Left cardiac atrium (tissue), 4 donors: Measurements from ENCODE around the gene NDUFB6. TPM values are rescaled to one million over a fixed set of nuclear protein-coding genes. Genes with fewer than 3 reads are reported as not detected.
"Not testable (repeated sequence)": the region's sequence is repeated elsewhere in the genome, so short reads cannot be mapped to it uniquely, and the experiment has no call there.

Source experiments
- ATAC-seq, 2 donors: fragments of 200-7000 bp; cut with Tn5 transposase; one replicate each; pipeline ENCODE4 v1.9.1; 2020; ENCODE audit warnings: mild to moderate bottlenecking in 2 of 2, moderate library complexity in 2 of 2
- DNase-seq: peaks from one replicate; pipeline ENCODE4 v3.0.0-alpha.2; 2020
- intact Hi-C, 2 donors: fragments of 100-400 bp; cut with DNase I; formaldehyde crosslinking; loops; one replicate each; pipeline versions ENCODE4 v1.14.1 to v1.15.1; 2022 to 2023
- total RNA-seq, 2 donors: library from RNA; stranded (reverse); fragmentation: NEBNext Ultra II Directional; extraction: Animal tissue kit (Norgen Biotek cat#: 25700); gene quantifications; one replicate each; pipeline ENCODE4 v1.2.1, GENCODE V29; 2021
- donor health status: DM: no; HTN: yes; CAD: no.
- donor health status: DM: no; HTN: yes; CAD: no; lungs with severe emphysema.
- donor health status: DM: yes; HTN: yes; CAD: no.
- donor health status: Dilated cardiomyopathy.

NDUFB6 gene
- total RNA-seq, 2 donors from 2014 or later, result 113 to 127 TPM

DNA sequence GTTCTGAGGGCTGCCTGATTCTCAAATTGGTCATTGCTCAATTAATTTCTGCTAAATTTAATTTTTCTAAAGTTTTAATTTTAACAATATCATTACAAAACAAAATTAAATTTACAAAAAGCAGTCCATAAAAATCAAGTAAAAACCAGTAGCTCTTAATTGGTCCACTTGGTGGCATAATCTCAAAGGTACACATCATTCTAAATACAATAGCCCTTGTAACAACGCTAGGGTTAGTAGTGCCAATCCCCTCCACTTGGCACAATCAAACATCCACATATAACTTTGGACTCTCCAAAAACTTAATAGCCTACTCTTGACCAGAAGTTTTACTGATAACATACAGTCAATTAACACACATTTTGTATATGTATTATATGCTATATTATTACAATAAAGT, 1.9 kb upstream of the NDUFB6 start:
- intact Hi-C loops, result no loop called here
- DNase-seq (no peak), ATAC-seq (no peak)

DNA sequence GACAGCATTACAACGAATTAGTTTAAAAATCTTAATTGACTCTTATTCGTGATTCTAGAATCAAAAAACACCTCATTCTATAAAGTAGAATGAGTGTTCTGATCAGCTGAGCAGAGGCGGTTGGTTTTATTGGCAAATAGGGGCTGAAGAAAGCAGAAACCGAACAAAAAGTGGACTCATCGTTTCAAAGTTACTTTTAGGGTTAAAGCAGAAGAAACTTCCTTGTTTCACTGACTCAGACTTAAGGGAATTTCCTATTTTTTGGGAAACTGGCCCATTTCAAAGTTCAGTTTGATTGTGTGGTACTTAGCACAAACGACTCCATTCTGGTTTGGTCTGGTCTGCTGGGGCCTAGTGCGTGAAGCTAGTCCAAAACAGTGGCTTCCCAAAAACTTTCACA, 862 bp upstream of the NDUFB6 start:
- intact Hi-C loops, result loop anchor here in 1 of 2 donors (2.0 kb wide), 1 partner anchor 23 kb away; no protein-coding TSS in a partner anchor
- DNase-seq, result no peak
- no peak for ATAC-seq

DNA sequence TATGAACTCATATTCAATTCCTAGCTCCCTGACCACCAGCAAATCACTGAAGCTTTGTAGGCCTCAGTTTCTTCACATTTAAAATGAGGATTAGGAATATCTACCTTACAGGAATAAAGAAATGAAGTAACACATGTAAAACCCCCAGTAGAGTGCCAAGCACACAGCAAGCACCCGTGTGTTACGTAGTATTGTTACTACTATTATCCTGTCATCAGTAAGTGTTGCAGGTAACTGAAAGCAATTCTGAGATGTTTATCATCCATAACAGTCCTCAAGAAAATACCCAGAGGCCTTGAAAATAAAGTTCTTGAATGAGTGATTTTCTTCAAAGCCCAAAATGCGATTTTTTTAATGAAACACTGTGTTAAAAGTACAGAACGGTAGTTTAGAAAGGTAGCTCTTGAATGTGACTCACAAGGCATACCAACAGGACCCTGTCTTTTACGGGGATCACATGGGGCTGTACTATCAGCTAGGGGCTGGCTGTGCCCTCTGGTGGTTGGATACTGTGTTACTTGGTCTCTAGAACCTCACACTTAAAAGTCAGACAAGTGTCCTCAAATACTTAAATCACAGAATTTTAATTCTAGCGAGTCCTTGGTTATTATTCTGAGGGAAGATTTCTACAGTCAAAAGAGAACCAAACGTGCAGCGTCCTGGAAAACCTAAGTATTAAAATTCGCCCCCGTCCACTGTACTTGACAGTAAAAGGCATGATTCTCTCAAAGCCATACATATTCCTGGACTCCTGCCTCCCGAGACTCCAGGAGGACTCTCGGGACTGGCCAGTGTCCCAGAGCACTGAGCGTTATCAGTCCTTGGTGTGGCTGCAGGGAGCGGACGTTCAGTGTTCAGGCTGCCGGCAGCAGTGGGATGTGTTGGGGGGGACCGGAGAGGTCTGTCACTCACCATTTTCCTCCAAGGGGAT, 725 bp downstream of the NDUFB6 start:
- intact Hi-C loops, result loop anchor here in 1 of 2 donors (2.0 kb wide), 1 partner anchor 21 kb away; no protein-coding TSS in a partner anchor
- ATAC-seq, result peak; percentile 81 to 91

DNA sequence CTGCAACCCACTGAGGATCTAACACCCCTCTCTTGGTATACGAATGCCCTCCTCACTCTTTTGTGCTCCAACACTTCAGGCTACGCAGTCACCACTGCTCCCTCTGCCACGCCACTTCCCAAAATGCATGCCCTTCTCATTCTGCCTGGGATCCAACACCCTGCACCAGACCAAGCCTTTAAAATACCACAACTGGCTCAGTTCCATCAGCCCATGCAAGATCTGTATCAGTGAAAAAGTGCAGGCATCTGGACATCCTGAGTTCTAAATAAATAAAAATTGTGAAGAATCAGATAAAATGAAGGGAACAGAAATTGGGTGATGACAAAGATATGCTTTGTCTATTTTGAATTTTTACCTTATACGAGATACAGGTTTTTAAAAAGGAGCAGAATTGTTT, 2.7 kb downstream of the NDUFB6 start:
- ATAC-seq, result no peak
- DNase-seq, result no peak
- intact Hi-C loops, result no loop called here

More for the DNA sequence above, 725 bp downstream of the NDUFB6 start:
- DNase-seq, result peak; percentile 56

DNA sequence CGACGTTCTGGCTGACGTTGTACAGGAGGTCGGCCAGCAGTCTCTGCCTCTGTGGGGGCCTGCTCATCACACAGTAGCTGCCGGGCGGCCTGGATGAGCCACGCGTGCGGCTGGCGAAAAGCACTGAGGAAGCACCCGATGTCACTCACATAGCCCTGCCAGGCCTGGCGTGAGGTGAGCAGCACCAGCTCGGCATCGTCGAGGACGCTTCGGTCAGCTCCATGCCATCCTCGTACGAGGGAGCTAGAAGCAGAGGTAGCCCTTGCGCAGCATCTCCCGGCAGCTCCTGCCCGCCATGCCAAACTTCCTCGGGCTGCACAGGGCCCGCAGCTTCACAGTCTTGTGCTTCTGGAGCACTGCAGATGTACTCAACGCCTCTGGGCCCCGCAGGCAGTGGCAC, 6.2 kb downstream of the NDUFB6 start:
- intact Hi-C loops, result no loop called here
- no peak for ATAC-seq
- DNase-seq, result no peak

DNA sequence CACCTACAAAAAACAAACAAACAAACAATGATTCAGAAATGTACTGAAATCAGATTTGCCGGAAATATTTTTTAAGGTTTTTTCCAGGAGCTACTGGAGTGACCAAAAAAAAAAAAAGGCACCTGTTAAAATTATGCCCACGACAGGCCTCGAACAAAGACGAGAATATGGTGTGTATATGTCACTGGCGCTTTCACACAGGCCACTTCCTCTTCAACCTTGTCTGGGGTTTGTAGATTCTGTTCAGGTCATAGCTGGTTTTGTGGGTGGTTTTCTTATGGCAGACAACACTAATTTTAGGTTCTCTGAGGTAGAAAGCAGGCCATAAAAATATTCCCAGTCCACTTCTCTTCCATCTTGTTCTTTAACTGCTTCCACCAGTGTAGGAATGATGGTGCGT, 7.0 kb downstream of the NDUFB6 start:
- intact Hi-C loops, result no loop called here
- ATAC-seq (no peak), DNase-seq (no peak)

DNA sequence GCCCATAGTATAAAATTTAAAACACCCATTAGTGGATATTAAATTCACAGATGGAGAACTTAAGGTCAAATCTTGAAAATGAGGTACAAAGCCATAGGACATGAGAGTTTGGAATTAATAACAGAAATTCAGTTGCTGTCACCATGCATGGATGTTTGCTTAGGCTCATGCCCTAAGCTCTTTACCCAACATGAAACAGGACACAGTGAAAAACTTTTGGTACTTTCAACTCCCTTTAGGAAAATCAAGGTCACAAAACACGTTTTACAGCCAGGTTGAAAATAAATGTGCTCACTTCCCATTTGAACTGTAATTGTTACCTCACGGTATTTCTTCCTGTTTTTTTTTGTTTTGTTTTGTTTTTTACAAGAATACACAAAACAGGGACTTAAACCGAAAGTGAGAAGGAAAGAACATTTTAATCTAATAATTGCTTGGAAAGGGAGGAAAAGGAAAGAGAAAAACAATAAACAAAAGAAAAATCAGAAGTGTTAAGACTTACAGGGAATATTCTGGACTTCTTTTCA, 14.5 kb downstream of the NDUFB6 start:
- ATAC-seq (no peak), DNase-seq (no peak)
- intact Hi-C loops, result no loop called here

DNA sequence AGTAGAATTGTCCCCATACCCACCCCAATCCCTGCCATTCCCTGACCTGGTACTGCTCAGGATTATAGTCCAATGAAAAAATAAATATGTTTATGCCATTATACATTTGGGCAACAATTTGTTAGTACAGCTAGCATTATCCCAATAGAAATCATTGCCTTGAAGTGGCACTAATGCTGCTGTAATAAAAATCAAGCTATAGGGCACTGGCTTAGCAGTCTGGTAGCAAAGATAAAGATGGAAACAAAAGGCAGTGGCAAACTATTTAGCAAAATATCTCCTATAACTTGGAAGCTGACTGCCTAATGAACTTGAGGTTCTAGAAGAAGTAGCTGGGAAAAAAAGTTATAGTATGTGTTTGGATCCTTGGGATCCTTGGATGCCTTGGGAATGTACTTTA, 18.4 kb downstream of the NDUFB6 start:
- intact Hi-C loops, result no loop called here
- ATAC-seq, result no peak
- no peak for DNase-seq

DNA sequence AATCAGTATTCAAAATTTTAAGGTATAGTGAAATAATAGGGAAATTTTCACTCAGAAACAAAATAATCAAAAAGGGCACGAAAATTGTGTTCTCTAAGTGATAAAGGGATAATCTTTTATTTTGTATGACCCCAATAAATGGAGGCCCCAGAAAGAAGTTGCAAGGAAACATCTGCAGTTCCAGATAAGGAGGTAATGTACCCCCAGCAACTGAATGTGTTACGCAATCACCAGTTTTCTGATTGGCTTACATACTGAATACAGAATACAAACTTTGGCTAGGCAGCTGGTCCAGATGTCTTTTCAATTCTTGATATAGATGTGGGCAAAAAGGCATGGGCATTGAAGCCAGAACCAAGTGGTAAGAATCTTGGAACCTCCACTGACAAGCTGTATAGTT, 18.9 kb downstream of the NDUFB6 start:
- intact Hi-C loops, result no loop called here
- no peak for ATAC-seq

DNA sequence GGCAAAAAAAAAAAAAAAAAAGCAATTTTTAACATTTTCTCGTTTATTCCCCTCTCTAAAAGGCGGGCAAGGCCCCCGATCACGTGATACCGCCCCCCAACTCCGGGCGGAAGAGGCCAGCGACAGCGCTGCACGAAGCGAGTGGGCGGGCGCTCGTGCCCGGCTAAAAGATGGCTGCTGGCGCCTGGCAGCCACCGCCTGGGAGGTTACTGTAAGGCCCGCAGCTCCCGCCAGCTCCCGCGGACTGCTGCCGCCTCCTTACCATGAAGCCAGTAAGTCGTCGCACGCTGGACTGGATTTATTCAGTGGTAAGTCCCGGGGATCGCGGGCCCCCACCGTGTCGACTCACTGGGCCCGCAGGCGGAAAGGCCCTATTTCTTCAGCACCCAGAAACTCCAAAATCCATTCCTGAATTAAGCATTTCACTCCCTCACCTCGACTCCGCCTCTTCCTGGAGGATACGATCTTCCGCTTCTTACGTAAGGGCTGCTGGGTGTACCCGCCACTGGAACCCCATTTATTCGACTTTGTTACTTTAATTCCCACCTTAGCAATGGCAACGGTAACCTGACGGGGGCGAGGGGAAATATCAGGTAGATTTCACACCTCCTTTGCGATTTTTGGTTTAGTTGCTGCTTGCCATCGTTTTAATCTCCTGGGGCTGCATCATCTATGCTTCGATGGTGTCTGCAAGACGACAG, 20.6 kb downstream of the NDUFB6 start, which contains the start of the genes SMIM27 and TOPORS:
Gene SMIM27, plus strand, starts transcription at position 156 of the 701 bp plus-strand sequence. Its CDS starts 108 bp downstream, at position 264.
Gene TOPORS, minus strand, starts transcription at position 415 of the 701 bp plus-strand sequence. Its CDS starts 150 bp downstream, at position 265.
- ATAC-seq, result peak; percentile 92 to 96
- intact Hi-C loops, result no loop called here
- peak; percentile 94 for DNase-seq

More for the DNA sequence above, 18.9 kb downstream of the NDUFB6 start:
- DNase-seq, result no peak

DNA sequence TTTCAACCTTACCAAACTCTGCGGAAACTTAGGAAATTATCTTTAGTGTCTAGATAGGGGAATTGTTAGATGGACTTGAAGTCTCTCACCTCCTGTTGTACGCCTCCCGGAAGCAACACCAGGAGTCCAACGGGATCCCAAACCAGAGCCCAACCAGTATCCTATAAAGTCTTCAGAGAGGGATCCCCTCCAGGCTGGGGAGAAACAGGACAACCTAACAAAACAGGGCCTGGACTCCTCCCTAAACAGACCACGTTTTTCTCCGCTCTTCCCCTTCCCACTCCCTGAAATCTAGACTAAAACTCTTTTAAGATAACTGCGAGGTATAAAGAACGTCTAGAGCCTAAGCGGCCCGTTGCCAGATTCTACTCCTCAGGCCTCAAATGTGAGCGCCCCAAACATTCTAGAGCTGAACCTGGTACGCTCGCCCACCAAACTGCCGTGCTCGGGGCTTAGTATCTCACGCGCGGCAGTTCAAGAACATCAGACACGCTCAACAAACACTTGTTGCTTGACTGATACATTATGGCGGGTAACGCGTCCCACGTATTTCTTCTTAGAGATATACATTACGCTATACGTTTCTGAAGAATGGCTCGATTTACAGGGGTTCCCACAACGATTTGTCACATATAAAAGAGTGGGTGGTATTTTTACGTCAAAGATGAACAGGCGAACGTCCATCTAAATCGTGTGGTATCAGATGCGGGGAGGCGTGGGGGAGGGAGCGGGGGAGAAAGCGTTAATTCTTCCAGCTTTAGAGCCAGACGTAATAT, 21.5 kb downstream of the NDUFB6 start:
- intact Hi-C loops, result loop anchor here in 1 of 2 donors (2.0 kb wide), 1 partner anchor 21 kb away; the partner anchor contains the start of gene NDUFB6
- DNase-seq (peak; percentile 36), ATAC-seq (peak; percentile 20 to 40)

DNA sequence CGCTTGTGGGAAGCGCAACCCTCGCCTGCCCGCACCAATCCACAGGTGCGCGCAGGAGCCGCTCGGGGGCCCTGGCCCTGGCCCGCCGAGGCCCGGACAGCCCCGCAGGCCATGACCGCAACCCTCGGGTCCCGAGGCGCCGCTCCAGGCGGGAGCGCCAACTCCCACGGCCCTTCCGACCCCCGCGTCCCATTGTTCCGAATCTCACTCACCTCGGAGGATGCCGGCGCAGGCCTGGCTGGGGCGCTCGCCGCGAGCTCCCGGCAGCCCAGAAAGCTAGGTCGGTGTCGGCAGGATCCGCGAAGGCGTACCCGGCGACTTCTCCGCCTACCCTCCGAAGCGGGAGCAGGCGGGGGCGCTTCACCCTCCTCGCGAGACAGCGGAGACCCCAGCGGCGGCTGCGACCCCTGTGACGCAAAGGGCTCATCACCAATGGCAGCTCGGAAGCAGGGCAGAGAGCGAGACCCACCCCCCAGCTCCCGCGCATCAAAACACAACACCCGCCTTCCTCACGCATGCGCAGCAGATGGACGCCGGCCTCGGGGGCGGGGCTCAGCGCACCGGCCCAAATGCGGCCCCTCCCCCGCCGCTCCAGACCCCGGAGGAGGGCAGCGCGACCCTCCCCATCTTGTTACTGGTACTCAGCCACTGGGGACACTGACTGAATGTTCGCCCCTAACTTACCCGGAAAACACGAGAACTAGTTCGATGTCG, 22.2 kb downstream of the NDUFB6 start:
- ATAC-seq (peak; percentile 89), DNase-seq (peak; percentile 93)
- intact Hi-C loops, result loop anchor here in 1 of 2 donors (2.0 kb wide), 1 partner anchor 22 kb away; the partner anchor contains the start of gene NDUFB6

DNA sequence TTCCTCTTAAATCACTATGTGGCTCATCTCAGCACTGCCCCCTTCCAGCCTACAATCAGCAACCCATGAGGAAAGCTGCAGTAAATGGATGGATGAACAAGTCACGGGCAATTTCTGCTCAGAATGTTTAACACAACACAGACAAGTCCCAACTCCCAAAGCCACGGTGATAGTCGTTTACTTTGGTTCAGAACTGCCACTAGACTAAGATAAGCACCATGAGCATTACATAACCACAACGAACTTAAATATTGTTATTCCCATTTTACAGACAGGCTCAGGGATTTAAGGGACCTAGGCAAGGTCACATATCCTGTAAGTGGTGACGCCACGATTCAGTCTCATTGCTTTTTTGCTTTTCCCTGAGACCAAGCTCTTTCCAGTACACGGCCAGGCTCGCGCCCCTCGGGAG, 22.8 kb downstream of the NDUFB6 start:
- ATAC-seq, result no peak
- intact Hi-C loops, result loop anchor here in 1 of 2 donors (2.0 kb wide), 1 partner anchor 23 kb away; the partner anchor contains the start of gene NDUFB6

DNA sequence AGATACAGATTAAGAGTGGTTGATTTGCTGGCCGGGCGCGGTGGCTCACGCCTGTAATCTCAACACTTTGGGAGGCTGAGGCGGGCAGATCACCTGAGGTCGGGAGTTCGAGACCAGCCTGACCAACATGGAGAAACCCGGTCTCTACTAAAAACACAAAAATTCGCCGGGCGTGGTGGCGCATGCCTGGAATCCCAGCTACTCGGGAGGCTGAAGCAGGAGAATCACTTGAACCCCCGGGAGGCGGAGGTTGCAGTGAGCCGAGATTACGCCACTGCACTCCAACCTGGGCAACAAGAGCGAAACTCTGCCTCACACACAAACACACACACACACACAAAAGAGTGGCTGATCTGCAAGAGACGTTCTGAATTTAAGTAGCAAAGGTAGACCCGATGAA, 24.7 kb downstream of the NDUFB6 start:
- DNase-seq, ATAC-seq, intact Hi-C loops: not testable (repeated sequence)

More for the DNA sequence above, 22.8 kb downstream of the NDUFB6 start:
- no peak for DNase-seq

DNA sequence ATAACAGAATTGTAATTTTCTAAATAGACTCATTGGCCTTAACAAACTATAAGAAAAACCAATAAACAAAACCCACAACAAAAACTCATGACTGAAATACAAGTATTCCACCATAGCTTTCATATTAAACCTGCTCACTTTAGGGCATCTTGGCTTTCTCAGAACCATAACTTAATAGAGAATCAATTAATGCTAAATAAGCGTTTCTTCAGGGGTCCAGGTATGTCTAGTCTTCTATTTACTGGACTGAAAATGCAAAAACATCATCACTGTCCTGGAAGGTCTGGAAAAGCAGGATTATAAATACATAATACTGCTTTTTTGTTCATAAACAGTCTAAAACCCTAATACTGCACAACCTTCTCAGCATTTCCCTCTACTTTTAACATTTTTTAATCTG, 27.1 kb downstream of the NDUFB6 start:
- intact Hi-C loops, result no loop called here
- DNase-seq (no peak), ATAC-seq (no peak)

DNA sequence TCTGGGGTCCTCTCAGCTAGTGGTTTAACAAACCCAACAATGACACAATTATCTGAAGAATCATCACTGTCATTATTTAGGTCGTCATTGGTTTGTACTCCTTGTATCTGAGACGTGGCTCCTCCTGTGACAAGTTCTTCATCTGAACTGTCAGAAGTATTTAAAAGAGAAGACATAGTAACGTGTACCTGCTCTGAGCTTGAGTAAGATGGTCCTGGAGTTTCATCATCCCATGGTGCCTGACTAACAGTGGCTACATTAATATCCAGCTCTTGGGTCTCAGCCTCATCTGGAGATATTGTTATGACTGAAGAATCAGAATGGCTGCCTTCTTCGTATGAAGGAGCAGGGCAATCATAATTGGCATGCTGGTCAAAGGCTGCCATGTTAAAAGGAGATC, 29.9 kb downstream of the NDUFB6 start:
- ATAC-seq (no peak), DNase-seq (no peak)
- intact Hi-C loops, result no loop called here

DNA sequence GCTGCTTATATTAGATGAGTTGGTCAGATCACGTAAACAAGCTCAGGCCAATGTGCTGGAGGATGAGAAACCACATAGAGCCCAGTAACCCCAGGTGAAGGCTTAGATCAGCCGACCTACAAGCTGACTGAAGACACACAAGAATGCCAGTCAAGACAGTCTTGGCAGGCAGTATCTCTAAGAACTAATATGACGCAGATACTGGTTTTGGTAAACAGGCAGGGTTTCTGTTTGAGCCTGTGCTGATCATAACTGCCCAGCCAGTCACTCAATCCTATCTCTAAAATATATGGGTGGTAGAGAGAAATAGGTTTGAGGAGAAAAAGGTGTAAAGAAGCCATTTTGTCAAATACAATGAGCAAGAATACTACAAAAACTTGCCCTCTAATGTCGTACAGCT, 39.1 kb downstream of the NDUFB6 start:
- DNase-seq (no peak), ATAC-seq (no peak)
- intact Hi-C loops, result loop anchor here in 1 of 2 donors (5.0 kb wide), 1 partner anchor 47 kb away; no protein-coding TSS in a partner anchor

DNA sequence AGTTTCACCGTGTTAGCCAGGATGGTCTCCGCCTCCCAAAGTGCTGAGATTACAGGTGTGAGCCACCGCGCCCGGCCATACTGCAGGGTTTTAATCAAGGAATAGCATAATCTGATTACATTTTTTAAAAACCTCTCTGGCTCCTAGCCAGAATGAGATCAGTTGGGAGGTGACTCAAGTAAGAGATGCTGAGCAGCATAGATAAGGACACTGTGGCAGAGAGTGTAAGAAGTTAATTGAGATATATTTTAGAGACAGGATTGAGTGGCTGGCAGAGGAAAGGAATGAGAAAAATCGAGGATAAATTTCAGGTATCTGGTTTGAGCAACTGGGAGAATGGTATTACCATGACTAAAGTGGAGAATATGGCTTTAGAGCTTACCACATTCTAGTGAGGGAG, 39.6 kb downstream of the NDUFB6 start:
- DNase-seq (no peak), ATAC-seq (no peak)
- intact Hi-C loops, result loop anchor here in 1 of 2 donors (5.0 kb wide), 1 partner anchor 46 kb away; no protein-coding TSS in a partner anchor
